ENCODE data around the gene NKAIN2.

DNA sequence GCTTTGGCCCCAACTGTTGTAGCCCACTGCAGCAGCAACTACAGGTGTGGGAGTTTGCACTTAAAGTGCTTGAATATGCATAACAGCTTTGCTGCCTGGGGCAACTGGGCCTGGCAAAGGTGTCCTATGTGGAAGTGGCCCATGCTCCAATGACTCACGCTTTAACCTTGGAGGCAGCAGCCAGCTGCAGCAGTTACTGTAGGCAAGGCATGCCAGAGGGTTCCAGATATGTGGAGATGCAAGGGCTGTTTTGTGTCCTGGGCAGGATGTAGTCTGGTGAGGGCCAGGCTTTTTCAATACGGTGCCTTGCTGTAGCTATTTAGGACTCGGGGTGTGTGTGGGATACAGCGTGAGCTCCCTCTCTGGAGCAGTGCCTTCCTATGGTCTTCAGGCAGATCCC lies 150.3 kb downstream of the NKAIN2 start:
- TF ChIP-seq ARNTL (CRISPR knock-in tag; IDR thresholded peaks at IDR 0.05; ENCODE audit: borderline replicate concordance, low read depth), result no peak
- TF ChIP-seq, protein P1, sequence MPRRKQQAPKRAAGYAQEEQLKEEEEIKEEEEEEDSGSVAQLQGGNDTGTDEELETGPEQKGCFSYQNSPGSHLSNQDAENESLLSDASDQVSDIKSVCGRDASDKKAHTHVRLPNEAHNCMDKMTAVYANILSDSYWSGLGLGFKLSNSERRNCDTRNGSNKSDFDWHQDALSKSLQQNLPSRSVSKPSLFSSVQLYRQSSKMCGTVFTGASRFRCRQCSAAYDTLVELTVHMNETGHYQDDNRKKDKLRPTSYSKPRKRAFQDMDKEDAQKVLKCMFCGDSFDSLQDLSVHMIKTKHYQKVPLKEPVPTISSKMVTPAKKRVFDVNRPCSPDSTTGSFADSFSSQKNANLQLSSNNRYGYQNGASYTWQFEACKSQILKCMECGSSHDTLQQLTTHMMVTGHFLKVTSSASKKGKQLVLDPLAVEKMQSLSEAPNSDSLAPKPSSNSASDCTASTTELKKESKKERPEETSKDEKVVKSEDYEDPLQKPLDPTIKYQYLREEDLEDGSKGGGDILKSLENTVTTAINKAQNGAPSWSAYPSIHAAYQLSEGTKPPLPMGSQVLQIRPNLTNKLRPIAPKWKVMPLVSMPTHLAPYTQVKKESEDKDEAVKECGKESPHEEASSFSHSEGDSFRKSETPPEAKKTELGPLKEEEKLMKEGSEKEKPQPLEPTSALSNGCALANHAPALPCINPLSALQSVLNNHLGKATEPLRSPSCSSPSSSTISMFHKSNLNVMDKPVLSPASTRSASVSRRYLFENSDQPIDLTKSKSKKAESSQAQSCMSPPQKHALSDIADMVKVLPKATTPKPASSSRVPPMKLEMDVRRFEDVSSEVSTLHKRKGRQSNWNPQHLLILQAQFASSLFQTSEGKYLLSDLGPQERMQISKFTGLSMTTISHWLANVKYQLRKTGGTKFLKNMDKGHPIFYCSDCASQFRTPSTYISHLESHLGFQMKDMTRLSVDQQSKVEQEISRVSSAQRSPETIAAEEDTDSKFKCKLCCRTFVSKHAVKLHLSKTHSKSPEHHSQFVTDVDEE (CRISPR knock-in tag; IDR thresholded peaks at IDR 0.05), result no peak
- TF ChIP-seq ESRRG (CRISPR knock-in tag; IDR thresholded peaks at IDR 0.05), result no peak
- TF ChIP-seq PATZ1 (CRISPR knock-in tag; IDR thresholded peaks at IDR 0.05; ENCODE audit: borderline replicate concordance), result no peak
- TF ChIP-seq ZFP3 (CRISPR knock-in tag; IDR thresholded peaks at IDR 0.05), result no peak
- TF ChIP-seq, protein P2, sequence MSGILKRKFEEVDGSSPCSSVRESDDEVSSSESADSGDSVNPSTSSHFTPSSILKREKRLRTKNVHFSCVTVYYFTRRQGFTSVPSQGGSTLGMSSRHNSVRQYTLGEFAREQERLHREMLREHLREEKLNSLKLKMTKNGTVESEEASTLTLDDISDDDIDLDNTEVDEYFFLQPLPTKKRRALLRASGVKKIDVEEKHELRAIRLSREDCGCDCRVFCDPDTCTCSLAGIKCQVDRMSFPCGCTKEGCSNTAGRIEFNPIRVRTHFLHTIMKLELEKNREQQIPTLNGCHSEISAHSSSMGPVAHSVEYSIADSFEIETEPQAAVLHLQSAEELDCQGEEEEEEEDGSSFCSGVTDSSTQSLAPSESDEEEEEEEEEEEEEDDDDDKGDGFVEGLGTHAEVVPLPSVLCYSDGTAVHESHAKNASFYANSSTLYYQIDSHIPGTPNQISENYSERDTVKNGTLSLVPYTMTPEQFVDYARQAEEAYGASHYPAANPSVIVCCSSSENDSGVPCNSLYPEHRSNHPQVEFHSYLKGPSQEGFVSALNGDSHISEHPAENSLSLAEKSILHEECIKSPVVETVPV (CRISPR knock-in tag; IDR thresholded peaks at IDR 0.05), result no peak
- no peak for TF ChIP-seq PPARA (CRISPR knock-in tag; IDR thresholded peaks at IDR 0.05; ENCODE audit: borderline replicate concordance)
- no peak for TF ChIP-seq RARB (CRISPR knock-in tag; IDR thresholded peaks at IDR 0.05)
- TF ChIP-seq TCF4 (CRISPR knock-in tag; IDR thresholded peaks at IDR 0.05; ENCODE audit: borderline replicate concordance), result no peak
- TF ChIP-seq, protein P3, sequence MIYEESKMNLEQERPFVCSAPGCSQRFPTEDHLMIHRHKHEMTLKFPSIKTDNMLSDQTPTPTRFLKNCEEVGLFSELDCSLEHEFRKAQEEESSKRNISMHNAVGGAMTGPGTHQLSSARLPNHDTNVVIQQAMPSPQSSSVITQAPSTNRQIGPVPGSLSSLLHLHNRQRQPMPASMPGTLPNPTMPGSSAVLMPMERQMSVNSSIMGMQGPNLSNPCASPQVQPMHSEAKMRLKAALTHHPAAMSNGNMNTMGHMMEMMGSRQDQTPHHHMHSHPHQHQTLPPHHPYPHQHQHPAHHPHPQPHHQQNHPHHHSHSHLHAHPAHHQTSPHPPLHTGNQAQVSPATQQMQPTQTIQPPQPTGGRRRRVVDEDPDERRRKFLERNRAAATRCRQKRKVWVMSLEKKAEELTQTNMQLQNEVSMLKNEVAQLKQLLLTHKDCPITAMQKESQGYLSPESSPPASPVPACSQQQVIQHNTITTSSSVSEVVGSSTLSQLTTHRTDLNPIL (CRISPR knock-in tag; IDR thresholded peaks at IDR 0.05; ENCODE audit: low read depth), result no peak
- no peak for TF ChIP-seq ZC3H10 (CRISPR knock-in tag; IDR thresholded peaks at IDR 0.05)
- no peak for TF ChIP-seq ZNF70 (CRISPR knock-in tag; IDR thresholded peaks at IDR 0.05)
- TF ChIP-seq ZNF8 (CRISPR knock-in tag; IDR thresholded peaks at IDR 0.05), result no peak
